Testis (tissue), 3 donors: ENCODE results near the gene BNC2. TPM values are rescaled to one million over a fixed set of nuclear protein-coding genes. Genes with fewer than 3 reads are reported as not detected.

Experiments used
- DNase-seq: peaks from one replicate; pipeline ENCODE4 v3.0.0-alpha.2; 2019
- H3K27ac ChIP-seq, 2 donors: fragments of 200-600 bp; sonication (generic); one replicate each; pipeline ENCODE4 v1.5.1; 2019
- H3K27me3 ChIP-seq: fragments of 200-600 bp; sonication (generic); one replicate; pipeline ENCODE4 v1.5.1; 2019
- H3K36me3 ChIP-seq: fragments of 200-600 bp; sonication (generic); one replicate; pipeline ENCODE4 v1.5.1; 2017; ENCODE audit warnings: low read depth; ENCODE audit errors: missing control alignments
- H3K4me1 ChIP-seq: fragments of 200-600 bp; sonication (generic); one replicate; pipeline ENCODE4 v1.5.1; 2019
- H3K4me3 ChIP-seq, 2 donors: fragments of 200-600 bp; sonication (generic); one replicate each; pipeline ENCODE4 v1.5.1; 2017 to 2019
- H3K9me3 ChIP-seq: fragments of 200-600 bp; sonication (generic); one replicate; pipeline ENCODE4 v1.5.1; 2017
- CTCF ChIP-seq, 3 experiments: fragments of 450-650 bp in 2 of 3; fragments of 200-600 bp in 1 of 3; sonication (generic) in 1 of 3; IDR thresholded peaks; one replicate each; pipeline ENCODE4 v1.5.1; 2016 to 2019; ENCODE audit warnings: antibody characterized with exemption in 3 of 3, mild to moderate bottlenecking in 2 of 3, moderate library complexity in 1 of 3
- POLR2A ChIP-seq: fragments of 450-650 bp; IDR thresholded peaks from one replicate; pipeline ENCODE4 v1.6.1; 2017; ENCODE audit warnings: antibody characterized with exemption, mild to moderate bottlenecking, moderate library complexity
- WGBS, 2 donors: methylation state at CpG; one replicate each; pipeline ENCODE4 v1.1.5; 2018; 5-methylcytosine and 5-hydroxymethylcytosine counted together
- intact Hi-C: fragments of 100-400 bp; cut with DNase I; formaldehyde crosslinking; loops from one replicate; pipeline ENCODE4 v1.15.1; 2023; ENCODE audit warnings: low total_unique reads
- polyA plus RNA-seq: library from polyadenylated mRNA; stranded (reverse); fragments of 350-450 nt; fragmentation: Illumina TruSeq; extraction: RNeasy Lipid Tissue Mini Kit (QIAGEN cat#74804); gene quantifications from one replicate; pipeline ENCODE4 v1.2.3, GENCODE V29; 2014; ENCODE audit warnings: low read depth, low replicate concordance; ENCODE audit not compliant: insufficient read depth
- total RNA-seq, 2 donors: library from RNA; depleted of rRNA; stranded (reverse); fragments of >200 nt; gene quantifications; one replicate each; pipeline ENCODE4 v1.2.3, GENCODE V29; 2016

The BNC2 gene
- total and polyA plus RNA-seq, 3 donors from 2014 or later = 14.6 to 35.2 (median 32.0) TPM

GRCh38 chr9:16527573-16527972, 342.9 kb downstream of the BNC2 start:
- intact Hi-C loops = no loop called here
- no peaks in the 10 kb centered on the region for H3K9me3 ChIP-seq
- 91 to 95% methylated on average over 9 of the region's 9 CpGs for whole genome bisulfite sequencing, 2 donors
- H3K4me1 ChIP-seq = no peaks in the 10 kb centered on the region
- H3K27ac ChIP-seq = no peak overlapping the region
- no peaks in the 10 kb centered on the region for H3K36me3 ChIP-seq
- no peak overlapping the region for H3K4me3 ChIP-seq
- TF ChIP-seq CTCF (IDR thresholded peaks at IDR 0.05) (no peak), POLR2A (no peak)
- H3K27me3 ChIP-seq = no peaks in the 10 kb centered on the region
- DNase-seq = no peak

GRCh38 chr9:16526380-16526779, 344.1 kb downstream of the BNC2 start:
- intact Hi-C loops = no loop called here
- WGBS, 2 donors = 84 to 87% methylated on average over 3 of the region's 3 CpGs
- TF ChIP-seq POLR2A (no peak), CTCF (IDR thresholded peaks at IDR 0.05) (no peak)
- no peak for DNase-seq
- Histone ChIP-seq H3K9me3 (no peaks in the 10 kb centered on the region), H3K4me3 (no peak overlapping the region), H3K36me3 (no peaks in the 10 kb centered on the region), H3K27ac (no peak overlapping the region), H3K27me3 (no peaks in the 10 kb centered on the region), H3K4me1 (no peaks in the 10 kb centered on the region)

GRCh38 chr9:16524823-16525222, 345.6 kb downstream of the BNC2 start:
- Histone ChIP-seq H3K4me3 (no peak overlapping the region), H3K36me3 (no peaks in the 10 kb centered on the region), H3K9me3 (no peaks in the 10 kb centered on the region), H3K4me1 (no peaks in the 10 kb centered on the region), H3K27ac (no peak overlapping the region), H3K27me3 (no peaks in the 10 kb centered on the region)
- intact Hi-C loops = no loop called here
- TF ChIP-seq CTCF (IDR thresholded peaks at IDR 0.05) = no peak
- no peak for TF ChIP-seq POLR2A
- 85 to 96% methylated on average over 2 of the region's 2 CpGs for WGBS, 2 donors
- no peak for DNase-seq

- intact Hi-C loops = no loop called here
- no peak for TF ChIP-seq CTCF (IDR thresholded peaks at IDR 0.05)
- TF ChIP-seq POLR2A = no peak
- no peaks in the 10 kb centered on the region for H3K9me3 ChIP-seq
- WGBS, 2 donors = 84 to 85% methylated on average over 3 of the region's 3 CpGs
- H3K4me1 ChIP-seq = no peaks in the 10 kb centered on the region
- H3K4me3 ChIP-seq = no peak overlapping the region
- H3K27me3 ChIP-seq = no peaks in the 10 kb centered on the region
- H3K36me3 ChIP-seq = no peaks in the 10 kb centered on the region
- H3K27ac ChIP-seq = no peak overlapping the region
- DNase-seq = no peak
Measured at GRCh38 chr9:16524078-16524477, 346.4 kb downstream of the BNC2 start.

- 51 to 57% methylated on average over 3 of the region's 3 CpGs for WGBS, 2 donors
Measured at GRCh38 chr9:16521868-16522411, 348.5 kb downstream of the BNC2 start.

More at GRCh38 chr9:16521868-16522411, 348.5 kb downstream of the BNC2 start:
- Histone ChIP-seq H3K27ac (no peak overlapping the region), H3K36me3 (no peaks in the 10 kb centered on the region), H3K4me1 (no peaks in the 10 kb centered on the region), H3K9me3 (no peaks in the 10 kb centered on the region), H3K27me3 (no peaks in the 10 kb centered on the region), H3K4me3 (no peak overlapping the region)
- TF ChIP-seq CTCF (IDR thresholded peaks at IDR 0.05) (no peak), POLR2A (no peak)
- DNase-seq = no peak
- intact Hi-C loops = no loop called here
